Measurements from ENCODE around the gene RAB38. TPM values are rescaled to one million over a fixed set of nuclear protein-coding genes. Genes with fewer than 3 reads are reported as not detected.

RAB38 gene
- total RNA-seq, 1 donor from 2014 or later: 10.4 TPM

DNA sequence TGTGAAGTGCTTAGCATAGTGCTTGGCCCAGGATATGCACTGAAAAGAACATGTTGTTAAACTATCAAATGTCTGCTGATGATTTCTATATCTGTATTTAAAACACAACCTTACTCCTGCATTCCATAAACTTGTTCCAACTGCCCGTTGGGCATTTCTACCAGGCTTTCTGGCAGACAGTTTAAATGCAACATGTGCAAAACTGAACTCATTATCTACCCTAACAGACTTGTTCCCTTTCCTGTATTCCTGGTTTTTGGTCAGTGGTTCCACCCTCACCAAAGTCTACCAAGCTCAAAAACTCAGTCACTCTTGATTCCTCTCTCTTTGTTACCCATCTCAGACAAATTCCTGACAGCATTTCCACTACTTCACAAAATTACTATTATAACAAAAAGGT is 6.5 kb upstream of the RAB38 start:
- H3K27ac Mint-ChIP-seq (ENCODE audit: unreplicated experiment): peak overlapping the region; percentile 6
- TF ChIP-seq, protein P1, sequence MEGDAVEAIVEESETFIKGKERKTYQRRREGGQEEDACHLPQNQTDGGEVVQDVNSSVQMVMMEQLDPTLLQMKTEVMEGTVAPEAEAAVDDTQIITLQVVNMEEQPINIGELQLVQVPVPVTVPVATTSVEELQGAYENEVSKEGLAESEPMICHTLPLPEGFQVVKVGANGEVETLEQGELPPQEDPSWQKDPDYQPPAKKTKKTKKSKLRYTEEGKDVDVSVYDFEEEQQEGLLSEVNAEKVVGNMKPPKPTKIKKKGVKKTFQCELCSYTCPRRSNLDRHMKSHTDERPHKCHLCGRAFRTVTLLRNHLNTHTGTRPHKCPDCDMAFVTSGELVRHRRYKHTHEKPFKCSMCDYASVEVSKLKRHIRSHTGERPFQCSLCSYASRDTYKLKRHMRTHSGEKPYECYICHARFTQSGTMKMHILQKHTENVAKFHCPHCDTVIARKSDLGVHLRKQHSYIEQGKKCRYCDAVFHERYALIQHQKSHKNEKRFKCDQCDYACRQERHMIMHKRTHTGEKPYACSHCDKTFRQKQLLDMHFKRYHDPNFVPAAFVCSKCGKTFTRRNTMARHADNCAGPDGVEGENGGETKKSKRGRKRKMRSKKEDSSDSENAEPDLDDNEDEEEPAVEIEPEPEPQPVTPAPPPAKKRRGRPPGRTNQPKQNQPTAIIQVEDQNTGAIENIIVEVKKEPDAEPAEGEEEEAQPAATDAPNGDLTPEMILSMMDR (IDR thresholded peaks at IDR 0.05; ENCODE audit: unreplicated experiment): no peak
- no peaks in the 10 kb centered on the region for H3K9me3 Mint-ChIP-seq (ENCODE audit: unreplicated experiment)
- DNase-seq (ENCODE audit: low spot score): no peak
- H3K4me1 Mint-ChIP-seq (ENCODE audit: unreplicated experiment): peaks cover 9% of the 10 kb centered on the region
- H3K4me3 Mint-ChIP-seq (ENCODE audit: unreplicated experiment): no peak overlapping the region
- H3K27me3 Mint-ChIP-seq (ENCODE audit: unreplicated experiment): no peaks in the 10 kb centered on the region
- no peaks in the 10 kb centered on the region for H3K36me3 Mint-ChIP-seq (ENCODE audit: low read depth, unreplicated experiment)

DNA sequence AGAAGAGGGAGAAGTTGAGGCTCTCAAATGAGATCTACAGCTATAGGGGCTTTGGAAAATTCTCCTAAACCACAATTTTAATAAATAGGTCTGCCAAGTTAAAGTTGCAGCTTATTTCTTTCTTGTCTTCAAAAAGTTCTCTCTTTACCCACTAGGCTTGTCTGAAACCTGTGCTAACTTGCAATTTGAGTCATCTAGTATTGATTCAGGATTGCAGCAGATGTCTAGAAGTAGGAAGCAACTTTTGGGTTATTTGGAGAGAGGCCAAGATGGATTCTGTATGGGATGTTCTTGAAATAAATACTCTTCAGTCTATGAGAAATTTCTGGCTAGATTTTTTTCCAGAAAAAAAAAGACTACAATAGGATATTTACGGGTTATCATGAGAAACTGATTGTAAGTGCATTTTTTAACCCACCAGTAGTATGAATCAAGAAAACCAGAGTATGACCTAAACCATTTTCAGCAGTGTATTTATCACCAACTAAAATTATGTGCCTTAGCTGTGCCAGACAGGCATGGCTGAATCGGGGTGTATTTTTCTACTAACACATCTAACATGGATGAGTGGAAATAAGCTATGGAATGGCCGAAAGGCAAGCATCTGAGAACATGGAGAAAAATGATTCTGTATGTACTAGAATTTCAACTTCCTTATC is 4.9 kb upstream of the RAB38 start:
- Mint-ChIP-seq H3K4me3 (ENCODE audit: unreplicated experiment) (no peak overlapping the region), H3K27ac (ENCODE audit: unreplicated experiment) (no peak overlapping the region), H3K36me3 (ENCODE audit: low read depth, unreplicated experiment) (no peaks in the 10 kb centered on the region), H3K27me3 (ENCODE audit: unreplicated experiment) (no peaks in the 10 kb centered on the region), H3K4me1 (ENCODE audit: unreplicated experiment) (peaks cover 9% of the 10 kb centered on the region), H3K9me3 (ENCODE audit: unreplicated experiment) (no peaks in the 10 kb centered on the region)
- no peak for DNase-seq (ENCODE audit: low spot score)
- TF ChIP-seq, protein P1 (IDR thresholded peaks at IDR 0.05; ENCODE audit: unreplicated experiment): no peak

DNA sequence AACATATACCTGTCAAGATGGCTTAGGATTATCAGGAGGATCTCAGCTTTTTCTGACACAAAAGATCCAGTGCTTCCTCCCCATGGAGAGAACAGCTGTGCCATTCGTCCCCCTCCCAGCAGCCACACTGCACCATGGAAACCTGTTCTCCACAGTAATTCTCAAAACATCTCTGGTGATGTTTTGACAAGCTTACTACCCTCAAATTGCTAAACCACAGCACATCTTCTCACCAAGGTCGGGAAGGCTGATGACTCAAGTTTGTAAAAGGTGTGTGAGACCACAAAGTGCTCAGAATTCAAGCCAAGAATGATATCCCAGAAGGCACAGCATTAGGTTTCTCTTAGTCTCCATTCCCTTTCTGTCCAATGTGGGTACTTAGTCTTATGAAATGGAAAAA is 3.9 kb upstream of the RAB38 start:
- Mint-ChIP-seq H3K4me3 (ENCODE audit: unreplicated experiment) (no peak overlapping the region), H3K9me3 (ENCODE audit: unreplicated experiment) (no peaks in the 10 kb centered on the region), H3K27ac (ENCODE audit: unreplicated experiment) (no peak overlapping the region), H3K27me3 (ENCODE audit: unreplicated experiment) (no peaks in the 10 kb centered on the region), H3K36me3 (ENCODE audit: low read depth, unreplicated experiment) (no peaks in the 10 kb centered on the region), H3K4me1 (ENCODE audit: unreplicated experiment) (peaks cover 15% of the 10 kb centered on the region)
- TF ChIP-seq, protein P1 (IDR thresholded peaks at IDR 0.05; ENCODE audit: unreplicated experiment): no peak
- no peak for DNase-seq (ENCODE audit: low spot score)

DNA sequence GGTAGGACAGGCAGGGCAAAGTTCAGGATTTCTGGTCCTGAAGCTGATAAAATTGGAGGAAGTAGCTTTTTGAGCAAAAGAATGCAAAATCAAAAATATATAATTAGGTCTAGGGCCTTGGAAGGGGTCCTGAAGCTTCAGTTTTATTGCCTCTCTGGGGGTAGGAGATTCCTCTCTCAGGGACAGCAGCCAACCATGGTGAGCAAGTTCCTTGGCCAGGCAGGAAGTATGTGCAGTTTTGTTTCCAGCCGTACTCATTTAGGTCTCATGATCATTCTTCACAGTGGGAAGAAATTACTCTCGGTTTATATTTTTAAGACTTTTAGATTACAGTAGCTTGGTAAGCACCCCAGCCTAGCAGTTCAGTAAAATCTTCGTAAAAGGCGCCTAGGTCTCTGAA is 2.9 kb upstream of the RAB38 start:
- no peak overlapping the region for H3K4me3 Mint-ChIP-seq (ENCODE audit: unreplicated experiment)
- DNase-seq (ENCODE audit: low spot score): no peak
- TF ChIP-seq, protein P1 (IDR thresholded peaks at IDR 0.05; ENCODE audit: unreplicated experiment): no peak
- no peaks in the 10 kb centered on the region for H3K9me3 Mint-ChIP-seq (ENCODE audit: unreplicated experiment)
- peaks cover 14% of the 10 kb centered on the region for H3K4me1 Mint-ChIP-seq (ENCODE audit: unreplicated experiment)
- H3K27ac Mint-ChIP-seq (ENCODE audit: unreplicated experiment): peak overlapping the region; percentile 5
- H3K27me3 Mint-ChIP-seq (ENCODE audit: unreplicated experiment): no peaks in the 10 kb centered on the region
- H3K36me3 Mint-ChIP-seq (ENCODE audit: low read depth, unreplicated experiment): no peaks in the 10 kb centered on the region

DNA sequence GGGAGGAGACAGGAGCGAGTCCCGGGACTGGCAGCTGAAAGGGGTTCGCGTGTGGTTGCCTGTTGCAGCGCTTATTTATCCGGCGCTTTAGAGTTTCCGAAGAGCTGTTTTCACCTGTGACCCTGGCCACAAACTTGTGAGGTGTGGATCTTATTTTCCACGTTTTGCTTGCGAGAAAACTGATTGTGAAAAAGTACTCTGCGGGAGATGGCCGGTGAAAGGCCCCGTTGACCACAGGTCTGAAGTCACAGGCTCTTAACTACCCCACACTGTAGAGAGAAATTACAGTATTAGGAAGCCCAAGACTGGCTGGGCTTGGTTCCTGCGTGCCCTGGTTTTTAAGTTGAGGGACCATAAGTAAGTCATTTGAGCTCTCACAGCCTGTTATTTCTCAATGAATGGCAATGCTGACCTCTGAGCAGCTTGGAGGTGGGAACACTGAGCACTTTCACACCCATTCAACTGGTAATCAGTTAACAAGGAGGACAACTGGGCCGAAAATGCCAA is 379 bp upstream of the RAB38 start:
- H3K4me3 Mint-ChIP-seq (ENCODE audit: unreplicated experiment): peak overlapping the region; percentile 67
- TF ChIP-seq, protein P1 (IDR thresholded peaks at IDR 0.05; ENCODE audit: unreplicated experiment): no peak
- no peaks in the 10 kb centered on the region for H3K9me3 Mint-ChIP-seq (ENCODE audit: unreplicated experiment)
- no peaks in the 10 kb centered on the region for H3K36me3 Mint-ChIP-seq (ENCODE audit: low read depth, unreplicated experiment)
- no peaks in the 10 kb centered on the region for H3K27me3 Mint-ChIP-seq (ENCODE audit: unreplicated experiment)
- peaks cover 9% of the 10 kb centered on the region for H3K4me1 Mint-ChIP-seq (ENCODE audit: unreplicated experiment)
- DNase-seq (ENCODE audit: low spot score): no peak
- no peak overlapping the region for H3K27ac Mint-ChIP-seq (ENCODE audit: unreplicated experiment)
